Measurements from ENCODE around the gene SMARCD1.

DNA sequence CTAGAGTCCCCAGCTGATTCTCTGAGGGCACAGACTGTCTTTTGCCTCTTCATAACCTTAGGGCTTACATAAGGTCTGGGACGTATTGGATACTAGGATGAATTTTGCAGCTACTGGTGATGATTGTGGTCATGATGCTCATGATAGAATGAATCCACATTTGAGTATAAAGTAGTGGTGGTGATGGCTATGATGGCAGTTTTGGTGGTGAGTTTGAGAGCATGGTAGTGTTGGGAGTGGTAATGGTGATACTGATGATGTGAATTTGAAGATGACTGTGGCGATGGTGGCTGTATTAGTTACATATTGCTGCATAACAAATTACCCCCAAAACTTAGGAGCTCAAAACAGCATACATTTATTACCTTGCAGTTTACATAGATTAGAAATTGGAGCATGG is 41.8 kb upstream of the SMARCD1 start:
- no peak for TF ChIP-seq POLR2A (IDR thresholded peaks at IDR 0.05; ENCODE audit: low read length)
- no peak for TF ChIP-seq GATA1 (IDR thresholded peaks at IDR 0.05; ENCODE audit: low read depth, low read length)
